GM12874 (cell line): ENCODE measurements around the gene KCNT1.

Experiments used
- CTCF ChIP-seq: IDR thresholded peaks from 2 replicates; pipeline ENCODE4 v1.5.1; 2011; ENCODE audit warnings: low read depth, mild to moderate bottlenecking, control low read depth, low read length, moderate library complexity; ENCODE audit not compliant: insufficient read depth

Gene KCNT1

GRCh38 chr9:135776893-135777622 lies 75.1 kb downstream of the KCNT1 start:
- TF ChIP-seq CTCF = no peak

GRCh38 chr9:135777623-135778177 lies 75.7 kb downstream of the KCNT1 start:
- TF ChIP-seq CTCF = no peak

GRCh38 chr9:135778421-135778820 lies 76.4 kb downstream of the KCNT1 start:
- no peak for TF ChIP-seq CTCF

GRCh38 chr9:135779571-135779970 lies 77.6 kb downstream of the KCNT1 start:
- no peak for TF ChIP-seq CTCF

- TF ChIP-seq CTCF = no peak
These were observed 78.1 kb downstream of the KCNT1 start for GRCh38 chr9:135780086-135780485.

- TF ChIP-seq CTCF = no peak
These were observed 78.6 kb downstream of the KCNT1 start for GRCh38 chr9:135780626-135781025.

GRCh38 chr9:135782946-135783345 lies 81.0 kb downstream of the KCNT1 start:
- no peak for TF ChIP-seq CTCF
